Astrocyte (in vitro differentiated cells and primary cell): ENCODE data around the gene DUSP8. TPM values are rescaled to one million over a fixed set of nuclear protein-coding genes. Genes with fewer than 3 reads are reported as not detected.
A peak's percentile ranks its signal among the peaks of the same experiment; 100 is the strongest.
"Not testable (repeated sequence)": the region's sequence is repeated elsewhere in the genome, so short reads cannot be mapped to it uniquely, and the experiment has no call there.

Source experiments
- DNase-seq: peaks from one replicate; pipeline ENCODE4 v3.0.0-alpha.2; 2010; ENCODE audit warnings: low read depth
- FAIRE-seq: peaks from 2 replicates; lab custom pipeline; 2011; peaks lifted over from hg19 to GRCh38; lab: Jason Lieb, UNC
- H2AFZ ChIP-seq: 2 replicates; pipeline ENCODE4 v1.6.0; 2012; ENCODE audit warnings: low read depth, low read length, inconsistent platforms
- H3K27ac ChIP-seq: 2 replicates; pipeline ENCODE4 v1.5.1; 2011; ENCODE audit warnings: low read depth, low read length, inconsistent platforms
- H3K27me3 ChIP-seq: 2 replicates; pipeline ENCODE4 v1.6.0; 2011; ENCODE audit warnings: low read length, inconsistent platforms; ENCODE audit not compliant: insufficient read depth
- H3K36me3 ChIP-seq: 2 replicates; pipeline ENCODE4 v1.5.1; 2011; ENCODE audit warnings: low read length, inconsistent platforms; ENCODE audit not compliant: insufficient read depth
- H3K4me1 ChIP-seq: 2 replicates; pipeline ENCODE4 v1.5.1; 2011; ENCODE audit warnings: low read length, inconsistent platforms; ENCODE audit not compliant: insufficient read depth
- H3K4me2 ChIP-seq: 2 replicates; pipeline ENCODE4 v1.6.0; 2012; ENCODE audit warnings: low read length, inconsistent platforms
- H3K4me3 ChIP-seq: 2 replicates; pipeline ENCODE4 v1.5.1; 2011; ENCODE audit warnings: low read depth, mild to moderate bottlenecking, low read length, inconsistent platforms; ENCODE audit not compliant: insufficient read depth
- H3K79me2 ChIP-seq: 2 replicates; pipeline ENCODE4 v1.6.0; 2012; ENCODE audit warnings: mild to moderate bottlenecking, low read length, inconsistent platforms; ENCODE audit not compliant: insufficient read depth
- H3K9ac ChIP-seq: 2 replicates; pipeline ENCODE4 v1.6.0; 2012; ENCODE audit warnings: mild to moderate bottlenecking, low read length, inconsistent platforms
- H3K9me3 ChIP-seq: 2 replicates; pipeline ENCODE4 v1.5.1; 2012; ENCODE audit warnings: low read depth, mild to moderate bottlenecking, low read length, inconsistent platforms; ENCODE audit not compliant: insufficient read depth
- H4K20me1 ChIP-seq: 2 replicates; pipeline ENCODE4 v1.6.0; 2012; ENCODE audit warnings: low read length, inconsistent platforms; ENCODE audit not compliant: insufficient read depth
- H3K27ac Mint-ChIP-seq: one replicate; pipeline ENCODE4 v1.8.0; 2021; ENCODE audit warnings: mild to moderate bottlenecking, mixed read lengths; ENCODE audit not compliant: unreplicated experiment
- H3K27me3 Mint-ChIP-seq: one replicate; pipeline ENCODE4 v1.8.0; 2021; ENCODE audit warnings: low read depth, mixed read lengths; ENCODE audit not compliant: unreplicated experiment
- H3K36me3 Mint-ChIP-seq: one replicate; pipeline ENCODE4 v1.8.0; 2021; ENCODE audit warnings: low read depth, mixed read lengths; ENCODE audit not compliant: unreplicated experiment
- H3K4me1 Mint-ChIP-seq: one replicate; pipeline ENCODE4 v1.8.0; 2021; ENCODE audit warnings: low read depth, mixed read lengths; ENCODE audit not compliant: unreplicated experiment
- H3K4me3 Mint-ChIP-seq: one replicate; pipeline ENCODE4 v1.8.0; 2021; ENCODE audit warnings: mild to moderate bottlenecking, moderate library complexity, mixed read lengths; ENCODE audit not compliant: unreplicated experiment
- H3K9me3 Mint-ChIP-seq: one replicate; pipeline ENCODE4 v1.8.0; 2021; ENCODE audit warnings: mild to moderate bottlenecking, mixed read lengths; ENCODE audit not compliant: unreplicated experiment
- EZH2 ChIP-seq: IDR thresholded peaks from 2 replicates; pipeline ENCODE4 v1.6.1; 2012; ENCODE audit warnings: mild to moderate bottlenecking, low read length, inconsistent platforms; ENCODE audit not compliant: insufficient read depth
- total RNA-seq: library from RNA; stranded (reverse); gene quantifications from 2 replicates; pipeline ENCODE4 v1.2.1, GENCODE V29; 2021
- TF ChIP-seq, protein P1 (sequence below): IDR thresholded peaks from 2 replicates; pipeline ENCODE4 v1.5.1; 2011; ENCODE audit warnings: low read depth, mild to moderate bottlenecking, inconsistent platforms, low read length, moderate library complexity; ENCODE audit not compliant: insufficient read depth

Gene DUSP8
- total RNA-seq, 1 donor from 2014 or later, result 14.8 TPM

- Histone ChIP-seq H3K4me1 (no peaks in the 10 kb centered on the region), H3K36me3 (no peaks in the 10 kb centered on the region), H2AFZ (no peak overlapping the region), H3K27ac (no peak overlapping the region), H3K4me3 (no peak overlapping the region), H3K9me3 (no peaks in the 10 kb centered on the region), H3K79me2 (no peaks in the 10 kb centered on the region), H3K9ac (no peak overlapping the region), H3K27me3 (peaks cover 9% of the 10 kb centered on the region), H3K4me2 (no peak overlapping the region), H4K20me1 (no peaks in the 10 kb centered on the region)
- Mint-ChIP-seq H3K27ac (no peak overlapping the region), H3K36me3 (peaks cover 3% of the 10 kb centered on the region), H3K27me3 (peaks cover 55% of the 10 kb centered on the region), H3K4me1 (no peaks in the 10 kb centered on the region), H3K9me3 (peaks cover 19% of the 10 kb centered on the region), H3K4me3 (no peak overlapping the region)
- FAIRE-seq (no peak), DNase-seq (no peak)
- no peak for TF ChIP-seq EZH2
- TF ChIP-seq, protein P1, sequence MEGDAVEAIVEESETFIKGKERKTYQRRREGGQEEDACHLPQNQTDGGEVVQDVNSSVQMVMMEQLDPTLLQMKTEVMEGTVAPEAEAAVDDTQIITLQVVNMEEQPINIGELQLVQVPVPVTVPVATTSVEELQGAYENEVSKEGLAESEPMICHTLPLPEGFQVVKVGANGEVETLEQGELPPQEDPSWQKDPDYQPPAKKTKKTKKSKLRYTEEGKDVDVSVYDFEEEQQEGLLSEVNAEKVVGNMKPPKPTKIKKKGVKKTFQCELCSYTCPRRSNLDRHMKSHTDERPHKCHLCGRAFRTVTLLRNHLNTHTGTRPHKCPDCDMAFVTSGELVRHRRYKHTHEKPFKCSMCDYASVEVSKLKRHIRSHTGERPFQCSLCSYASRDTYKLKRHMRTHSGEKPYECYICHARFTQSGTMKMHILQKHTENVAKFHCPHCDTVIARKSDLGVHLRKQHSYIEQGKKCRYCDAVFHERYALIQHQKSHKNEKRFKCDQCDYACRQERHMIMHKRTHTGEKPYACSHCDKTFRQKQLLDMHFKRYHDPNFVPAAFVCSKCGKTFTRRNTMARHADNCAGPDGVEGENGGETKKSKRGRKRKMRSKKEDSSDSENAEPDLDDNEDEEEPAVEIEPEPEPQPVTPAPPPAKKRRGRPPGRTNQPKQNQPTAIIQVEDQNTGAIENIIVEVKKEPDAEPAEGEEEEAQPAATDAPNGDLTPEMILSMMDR, result no peak
These were observed 46.2 kb upstream of the DUSP8 start for GRCh38 chr11:1618231-1618630.

GRCh38 chr11:1608363-1608762 is 36.3 kb upstream of the DUSP8 start, which contains the start of gene KRTAP5-3:
KRTAP5-3 (minus strand) TSS chr11:1608463; CDS start chr11:1608385, 78 bp downstream.
- H3K36me3 ChIP-seq, result no peaks in the 10 kb centered on the region
- no peak within 1 kb of the TSS for H3K27ac ChIP-seq
- no peak within 1 kb of the TSS for H3K27ac Mint-ChIP-seq
- H3K27me3 ChIP-seq, result peaks cover 18% of the 10 kb centered on the region
- H4K20me1 ChIP-seq, result no peaks in the 10 kb centered on the region
- no peak within 1 kb of the TSS for H3K4me2 ChIP-seq
- H3K4me1 Mint-ChIP-seq, result peaks cover 7% of the 10 kb centered on the region
- H3K9me3 Mint-ChIP-seq, result peaks cover 7% of the 10 kb centered on the region
- no peak for DNase-seq
- no peaks in the 10 kb centered on the region for H3K4me1 ChIP-seq
- FAIRE-seq, result no peak
- no peaks in the 10 kb centered on the region for H3K79me2 ChIP-seq
- H3K4me3 ChIP-seq, result no peak within 1 kb of the TSS
- TF ChIP-seq EZH2, result no peak
- TF ChIP-seq, protein P1, result no peak
- no peaks in the 10 kb centered on the region for H3K36me3 Mint-ChIP-seq
- no peaks in the 10 kb centered on the region for H3K9me3 ChIP-seq
- no peak within 1 kb of the TSS for H3K4me3 Mint-ChIP-seq
- no peak within 1 kb of the TSS for H2AFZ ChIP-seq
- H3K27me3 Mint-ChIP-seq, result peaks cover 28% of the 10 kb centered on the region
- no peak within 1 kb of the TSS for H3K9ac ChIP-seq

GRCh38 chr11:1607901-1608300 is 35.8 kb upstream of the DUSP8 start:
- not testable (repeated sequence) for H3K4me1 ChIP-seq, H3K4me1 Mint-ChIP-seq, H3K27ac ChIP-seq, H3K4me3 ChIP-seq, H3K36me3 Mint-ChIP-seq, H3K9me3 ChIP-seq, H3K36me3 ChIP-seq, H2AFZ ChIP-seq, FAIRE-seq, H3K9me3 Mint-ChIP-seq, H3K79me2 ChIP-seq, H3K4me2 ChIP-seq, DNase-seq, H3K4me3 Mint-ChIP-seq, H3K27ac Mint-ChIP-seq, H4K20me1 ChIP-seq, H3K9ac ChIP-seq
- H3K27me3 Mint-ChIP-seq, result peaks cover 32% of the 10 kb centered on the region
- peaks cover 22% of the 10 kb centered on the region for H3K27me3 ChIP-seq

DNA sequence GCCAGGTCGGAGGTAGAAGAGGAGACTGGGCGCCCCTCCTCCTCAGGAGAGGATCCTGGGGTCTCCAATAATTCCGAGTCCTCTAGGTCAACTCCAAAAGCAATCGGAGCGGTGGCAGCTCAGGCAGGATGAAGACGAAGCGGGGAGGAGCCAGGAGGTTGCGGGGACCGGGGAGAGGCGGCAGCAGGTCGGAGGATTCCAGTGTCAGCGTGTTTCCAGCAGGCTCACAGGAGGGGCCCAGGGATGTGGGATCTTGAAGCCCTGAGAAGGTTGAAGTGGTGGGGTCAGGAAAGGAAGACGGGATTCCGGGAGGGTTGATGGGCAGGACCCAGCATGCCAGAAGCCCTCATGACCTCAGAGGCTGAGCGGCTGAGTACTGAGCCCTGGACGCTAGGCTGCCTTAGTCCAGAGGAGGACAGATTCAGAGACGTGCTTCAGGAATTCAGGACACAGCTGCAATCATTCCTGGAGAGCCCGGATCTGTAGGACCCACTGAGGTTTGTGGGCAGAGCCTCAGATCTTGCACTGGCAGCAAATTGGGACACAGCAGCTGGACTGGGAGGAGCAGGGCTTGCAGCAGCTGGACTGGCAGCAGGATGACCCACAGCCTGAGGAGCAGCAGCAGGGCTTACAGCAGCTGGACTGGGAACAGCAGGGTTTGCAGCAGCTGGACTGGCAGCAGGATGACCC is 35.2 kb upstream of the DUSP8 start:
- not testable (repeated sequence) for H3K9me3 ChIP-seq, H3K4me3 Mint-ChIP-seq, DNase-seq, H3K4me2 ChIP-seq, H4K20me1 ChIP-seq, H3K27ac ChIP-seq, H2AFZ ChIP-seq, H3K9ac ChIP-seq, H3K4me1 Mint-ChIP-seq, H3K79me2 ChIP-seq, H3K36me3 ChIP-seq, H3K9me3 Mint-ChIP-seq, H3K4me3 ChIP-seq, H3K36me3 Mint-ChIP-seq, FAIRE-seq, H3K4me1 ChIP-seq
- H3K27ac Mint-ChIP-seq, result peak overlapping the region; percentile 80
- H3K27me3 Mint-ChIP-seq, result peaks cover 34% of the 10 kb centered on the region
- peaks cover 25% of the 10 kb centered on the region for H3K27me3 ChIP-seq

- not testable (repeated sequence) for H3K9me3 Mint-ChIP-seq, H3K36me3 Mint-ChIP-seq, H3K4me2 ChIP-seq, H4K20me1 ChIP-seq, H3K27ac Mint-ChIP-seq, H3K4me1 Mint-ChIP-seq, H3K79me2 ChIP-seq, H3K36me3 ChIP-seq, DNase-seq, FAIRE-seq, H3K9ac ChIP-seq, H3K4me3 ChIP-seq, H3K27ac ChIP-seq, H2AFZ ChIP-seq, H3K9me3 ChIP-seq, H3K4me3 Mint-ChIP-seq, H3K4me1 ChIP-seq
- peaks cover 24% of the 10 kb centered on the region for H3K27me3 ChIP-seq
- peaks cover 35% of the 10 kb centered on the region for H3K27me3 Mint-ChIP-seq
These were observed 33.9 kb upstream of the DUSP8 start for GRCh38 chr11:1605923-1606322.
